Body of pancreas (tissue), 4 donors: ENCODE data around the gene TRAPPC11.

Experiments used
- POLR2A ChIP-seq, 3 donors: fragments of 450-650 bp; IDR thresholded peaks; one replicate each; pipeline ENCODE4 v1.6.1; 2016; ENCODE audit warnings: antibody characterized with exemption in 3 of 3, mild to moderate bottlenecking in 2 of 3
- TF ChIP-seq, protein P1 (sequence below), 7 experiments: fragments of 450-650 bp in 4 of 7; fragments of 200-600 bp in 3 of 7; sonication (generic) in 3 of 7; IDR thresholded peaks; one replicate each; pipeline ENCODE4 v1.5.1; 2016 to 2019; ENCODE audit warnings: antibody characterized with exemption in 7 of 7

- no peak for TF ChIP-seq POLR2A (IDR thresholded peaks at IDR 0.05)
- TF ChIP-seq, protein P1, sequence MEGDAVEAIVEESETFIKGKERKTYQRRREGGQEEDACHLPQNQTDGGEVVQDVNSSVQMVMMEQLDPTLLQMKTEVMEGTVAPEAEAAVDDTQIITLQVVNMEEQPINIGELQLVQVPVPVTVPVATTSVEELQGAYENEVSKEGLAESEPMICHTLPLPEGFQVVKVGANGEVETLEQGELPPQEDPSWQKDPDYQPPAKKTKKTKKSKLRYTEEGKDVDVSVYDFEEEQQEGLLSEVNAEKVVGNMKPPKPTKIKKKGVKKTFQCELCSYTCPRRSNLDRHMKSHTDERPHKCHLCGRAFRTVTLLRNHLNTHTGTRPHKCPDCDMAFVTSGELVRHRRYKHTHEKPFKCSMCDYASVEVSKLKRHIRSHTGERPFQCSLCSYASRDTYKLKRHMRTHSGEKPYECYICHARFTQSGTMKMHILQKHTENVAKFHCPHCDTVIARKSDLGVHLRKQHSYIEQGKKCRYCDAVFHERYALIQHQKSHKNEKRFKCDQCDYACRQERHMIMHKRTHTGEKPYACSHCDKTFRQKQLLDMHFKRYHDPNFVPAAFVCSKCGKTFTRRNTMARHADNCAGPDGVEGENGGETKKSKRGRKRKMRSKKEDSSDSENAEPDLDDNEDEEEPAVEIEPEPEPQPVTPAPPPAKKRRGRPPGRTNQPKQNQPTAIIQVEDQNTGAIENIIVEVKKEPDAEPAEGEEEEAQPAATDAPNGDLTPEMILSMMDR (IDR thresholded peaks at IDR 0.05), result no peak
Measured at GRCh38 chr4:183658362-183659028, 598 bp upstream of the TRAPPC11 start.
